ENCODE data around the gene MACROD2. TPM values are rescaled to one million over a fixed set of nuclear protein-coding genes. Genes with fewer than 3 reads are reported as not detected.

MACROD2 gene
- total RNA-seq, 1 experiment from 2014 or later: 1.6 TPM

GRCh38 chr20:14288341-14289330 is 293.3 kb downstream of the MACROD2 start:
- H2BK5ac ChIP-seq (ENCODE audit: insufficient read length, low read length): no peak overlapping the region
- H3K9me3 ChIP-seq (ENCODE audit: control insufficient read depth, low read depth, low read length): no peaks in the 10 kb centered on the region
- H3K4me1 ChIP-seq (ENCODE audit: insufficient read depth, low read length): no peaks in the 10 kb centered on the region
- no peak overlapping the region for H3K4ac ChIP-seq (ENCODE audit: low read depth, low read length)
- H2BK15ac ChIP-seq (ENCODE audit: low read depth, low read length): no peak overlapping the region
- H3T11ph ChIP-seq (ENCODE audit: low read length): no peak overlapping the region
- TF ChIP-seq CTCF (conservative IDR thresholded peaks at IDR 0.05): no peak
- no peaks in the 10 kb centered on the region for H3K23me2 ChIP-seq (ENCODE audit: insufficient read length, low read depth, low read length, poor library complexity, severe bottlenecking)
- no peak overlapping the region for H2AFZ ChIP-seq (ENCODE audit: low read length)
- no peak overlapping the region for H3K18ac ChIP-seq (ENCODE audit: insufficient read length, low read depth, low read length)
- H3K23ac ChIP-seq (ENCODE audit: insufficient read length, low read depth, low read length): no peak overlapping the region
- H3K4me3 Mint-ChIP-seq: no peak overlapping the region
- H3K4me2 ChIP-seq (ENCODE audit: insufficient read depth, insufficient read length, low read length): no peak overlapping the region
- no peaks in the 10 kb centered on the region for H3K79me2 ChIP-seq (ENCODE audit: insufficient read depth, low read length)
- no peak overlapping the region for H2BK20ac ChIP-seq (ENCODE audit: low read depth, low read length, poor library complexity, severe bottlenecking)
- H3K27ac ChIP-seq (ENCODE audit: insufficient read length, low read depth, low read length): no peak overlapping the region
- no peak overlapping the region for H3K56ac ChIP-seq (ENCODE audit: insufficient read length, low read depth, low read length)
- H3K27me3 Mint-ChIP-seq (ENCODE audit: low read depth): no peaks in the 10 kb centered on the region
- no peaks in the 10 kb centered on the region for H3K27me3 ChIP-seq (ENCODE audit: insufficient read depth, low read length)
- H3K27ac Mint-ChIP-seq: no peak overlapping the region; a peak in 1 of 7 replicates
- H4K91ac ChIP-seq (ENCODE audit: insufficient read length, low read depth, low read length): no peak overlapping the region
- H2BK120ac ChIP-seq (ENCODE audit: low read depth, low read length, poor library complexity, severe bottlenecking): no peak overlapping the region
- H3K79me1 ChIP-seq (ENCODE audit: insufficient read depth, low read depth, low read length, poor library complexity, severe bottlenecking): no peaks in the 10 kb centered on the region
- H3K4me1 Mint-ChIP-seq: no peaks in the 10 kb centered on the region
- H3K36me3 Mint-ChIP-seq (ENCODE audit: insufficient read depth in 1 of 3, low read depth in 3 of 3): no peaks in the 10 kb centered on the region
- no CpG with 5 or more reads among the region's 3 CpGs for WGBS (ENCODE audit: extremely low coverage, insufficient read length, low lambda C conversion rate)
- no peak overlapping the region for H4K5ac ChIP-seq (ENCODE audit: insufficient read length, low read depth, low read length)
- H4K8ac ChIP-seq (replicated peaks; ENCODE audit: insufficient read length, low read depth, low read length): no peak overlapping the region
- no peaks in the 10 kb centered on the region for H3K9me3 Mint-ChIP-seq
- no peak overlapping the region for H3K14ac ChIP-seq (ENCODE audit: insufficient read depth, low read length)
- no peak overlapping the region for H3K9ac ChIP-seq (ENCODE audit: extremely low read depth, insufficient read length, low read length)
- no peak overlapping the region for H2AK5ac ChIP-seq (ENCODE audit: insufficient read length, low read length)
- no peak for DNase-seq
- H2BK12ac ChIP-seq (ENCODE audit: insufficient read length, low read depth, low read length): no peak overlapping the region
- H4K20me1 ChIP-seq (ENCODE audit: control insufficient read depth, insufficient read depth, insufficient read length): no peaks in the 10 kb centered on the region

Measured in H9 (cell line).